IPS DF 19.7 (cell line): Measurements from ENCODE around the gene EEFSEC.

Experiments used
- DNase-seq: peaks from one replicate; pipeline ENCODE4 v3.0.0-alpha.2; 2013; ENCODE audit warnings: low read depth, low spot score

EEFSEC gene

DNA sequence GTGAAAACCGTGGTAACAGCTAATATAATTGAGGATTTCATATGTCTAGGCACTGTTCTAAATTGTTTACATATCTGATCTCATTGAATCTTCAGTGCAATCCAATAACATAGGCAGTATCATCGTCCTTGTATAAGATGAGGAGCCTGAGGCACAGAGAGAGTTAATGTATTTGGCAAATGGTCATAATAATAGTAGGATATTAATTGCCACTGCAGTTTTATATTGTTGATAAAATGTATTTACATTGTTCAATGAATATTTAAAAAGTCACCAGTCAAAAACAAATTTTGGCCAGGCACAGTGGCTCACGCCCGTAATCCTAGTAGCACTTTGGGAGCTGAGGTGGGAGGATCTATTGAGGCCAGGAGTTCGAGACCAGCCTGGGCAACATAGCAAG lies 88.5 kb downstream of the EEFSEC start:
- DNase-seq = no peak

DNA sequence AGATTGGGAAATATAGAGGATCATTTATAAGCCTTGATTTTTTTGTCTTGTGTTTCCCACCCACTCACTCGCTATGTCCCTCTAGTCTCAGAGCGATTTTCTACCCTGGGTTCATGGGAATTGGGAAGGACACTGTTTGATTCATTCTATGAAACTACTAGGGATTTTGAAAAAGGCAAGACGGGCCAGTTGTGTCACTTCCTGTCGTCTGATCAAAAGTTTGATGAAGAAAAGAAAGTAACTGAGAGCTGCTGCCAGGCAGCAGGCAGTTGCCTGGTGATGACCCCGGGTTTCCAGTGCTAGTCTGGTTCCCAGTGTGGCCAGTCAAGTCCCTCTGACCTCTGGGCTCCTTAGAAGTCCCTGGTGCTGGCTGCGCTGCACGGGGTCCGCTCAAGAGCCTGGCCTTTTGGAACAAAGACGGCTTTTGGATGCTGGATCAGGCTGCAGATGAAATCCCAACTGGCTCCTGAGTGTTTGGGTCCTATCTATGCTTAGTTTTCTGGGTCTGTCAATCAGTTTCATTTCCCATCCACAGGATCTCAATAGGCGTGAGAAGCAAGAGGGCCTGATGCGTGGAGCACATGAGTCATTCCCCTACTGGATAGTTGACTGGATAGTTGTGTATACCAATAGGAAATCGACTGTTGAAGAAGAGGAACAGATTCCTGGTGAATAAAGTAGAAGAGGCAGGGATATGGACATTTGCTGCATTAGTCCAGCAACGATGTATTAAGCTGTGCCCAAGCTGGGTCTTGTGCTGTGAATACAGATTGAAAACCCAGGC lies 89.7 kb downstream of the EEFSEC start:
- no peak for DNase-seq

DNA sequence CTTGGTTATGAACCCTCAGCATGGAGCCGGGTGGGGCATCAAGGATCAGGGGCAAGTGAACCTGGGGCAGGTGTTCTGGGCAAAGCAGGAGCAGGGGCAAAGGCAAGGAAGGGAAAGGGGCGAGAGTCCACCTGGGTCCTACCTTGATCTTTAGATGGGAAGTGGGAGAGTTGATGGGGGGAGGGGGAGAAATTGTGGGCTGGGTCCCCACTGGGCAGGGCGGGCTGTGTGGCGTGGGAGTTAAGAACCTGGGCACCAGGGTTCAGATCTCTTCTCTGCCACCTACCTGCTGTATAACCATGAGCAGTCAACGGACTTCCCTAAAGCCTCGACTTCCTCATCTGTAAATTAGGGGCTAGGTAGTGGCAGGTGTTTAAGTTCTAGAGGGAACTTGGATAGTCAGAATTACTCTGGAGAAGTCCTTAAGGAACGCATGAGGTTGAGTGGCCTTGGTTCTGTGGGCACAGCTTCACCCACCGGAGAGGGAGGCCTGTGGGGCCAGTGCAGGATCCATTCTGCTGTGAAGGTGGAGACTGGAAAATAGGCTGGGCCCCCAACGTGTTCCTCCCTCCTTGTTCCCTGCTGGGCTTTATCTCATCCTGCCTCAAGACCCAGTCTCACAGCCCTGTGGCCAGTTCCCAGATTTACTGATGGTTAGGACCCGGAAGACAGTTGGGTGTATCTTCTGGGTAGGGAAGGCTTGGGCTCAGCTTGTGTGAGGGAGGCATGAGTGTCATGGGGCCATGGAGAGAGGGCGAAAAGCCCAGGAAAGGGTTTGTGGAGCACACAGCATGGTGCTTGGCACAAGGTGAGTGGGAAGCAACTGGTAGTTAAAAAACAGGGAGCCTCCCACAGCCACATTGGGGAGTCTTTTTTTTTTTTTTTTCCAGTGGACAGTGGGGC lies 90.6 kb downstream of the EEFSEC start:
- no peak for DNase-seq

DNA sequence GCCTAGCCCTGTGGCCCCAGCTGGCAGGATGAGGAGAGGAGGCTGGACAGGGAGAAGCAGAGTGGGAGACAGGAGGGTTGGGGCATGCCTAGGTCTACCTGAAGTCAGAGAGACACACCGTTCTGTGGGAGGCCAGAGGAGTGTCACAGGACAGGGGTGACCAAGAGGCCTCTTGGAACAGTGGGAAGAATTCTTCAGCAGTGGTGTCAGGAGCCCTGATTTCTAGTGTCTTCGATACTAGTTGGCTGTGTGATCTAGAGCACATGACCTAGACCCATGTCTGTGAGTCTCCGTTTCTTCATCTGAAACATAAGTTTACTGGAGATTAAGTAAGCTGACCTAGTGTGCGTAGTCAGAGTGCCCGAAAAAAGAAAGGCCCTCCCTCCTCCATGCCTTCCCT lies 92.2 kb downstream of the EEFSEC start:
- no peak for DNase-seq

DNA sequence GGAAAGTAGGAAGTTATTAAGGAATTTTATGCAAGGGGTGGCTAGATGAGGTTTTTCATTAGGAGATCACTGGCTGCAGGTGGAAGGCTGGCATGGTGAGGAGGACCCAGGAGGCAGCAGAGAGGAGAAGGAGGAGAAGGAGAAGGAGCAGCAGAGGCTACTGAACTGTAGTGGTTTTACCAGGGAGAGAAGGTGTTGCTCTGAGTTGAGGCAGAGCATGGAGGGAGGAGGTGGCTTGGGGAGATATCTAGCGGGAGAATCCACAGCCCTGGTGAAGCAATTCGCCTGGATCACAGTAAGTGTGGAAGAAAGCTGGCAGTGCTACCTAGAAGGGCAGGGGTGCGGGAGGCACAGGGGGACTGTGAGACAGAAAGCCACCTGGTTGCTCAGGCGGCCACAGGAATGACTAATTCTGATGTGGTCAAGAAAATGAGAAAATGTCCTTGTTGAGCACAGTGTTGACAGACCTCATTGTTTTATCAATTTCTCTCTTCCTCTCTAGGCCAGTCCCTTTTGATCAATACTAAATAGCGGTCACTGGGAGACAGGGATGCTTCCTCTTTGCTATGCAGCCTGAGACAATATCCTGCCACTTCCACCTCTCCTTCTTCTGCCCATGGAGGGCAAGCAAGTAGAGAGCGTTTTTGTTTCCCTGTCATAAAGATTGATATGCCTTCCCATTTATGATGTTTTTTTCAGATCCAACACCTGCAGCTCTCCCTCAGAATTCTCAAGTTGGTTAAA lies 94.6 kb downstream of the EEFSEC start:
- DNase-seq = no peak

DNA sequence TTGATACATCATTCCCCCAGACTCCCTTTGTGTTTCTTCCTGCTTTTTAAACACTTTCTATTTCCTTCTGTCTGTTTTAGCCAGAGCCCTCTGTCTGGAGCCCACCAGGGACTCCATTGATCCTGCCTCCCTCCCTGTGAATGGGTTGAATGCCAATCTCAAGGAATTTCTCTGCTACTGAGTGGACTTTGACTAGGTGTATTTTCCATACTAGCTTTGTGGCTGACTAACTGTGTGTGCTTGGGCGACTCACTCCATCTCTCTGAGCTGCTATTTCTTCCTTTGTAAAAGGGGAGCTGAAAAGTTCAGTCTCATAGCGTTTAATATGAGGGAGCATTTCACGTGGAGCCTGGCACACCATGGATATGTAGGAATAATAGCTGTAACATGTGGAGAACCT lies 98.8 kb downstream of the EEFSEC start:
- no peak for DNase-seq

DNA sequence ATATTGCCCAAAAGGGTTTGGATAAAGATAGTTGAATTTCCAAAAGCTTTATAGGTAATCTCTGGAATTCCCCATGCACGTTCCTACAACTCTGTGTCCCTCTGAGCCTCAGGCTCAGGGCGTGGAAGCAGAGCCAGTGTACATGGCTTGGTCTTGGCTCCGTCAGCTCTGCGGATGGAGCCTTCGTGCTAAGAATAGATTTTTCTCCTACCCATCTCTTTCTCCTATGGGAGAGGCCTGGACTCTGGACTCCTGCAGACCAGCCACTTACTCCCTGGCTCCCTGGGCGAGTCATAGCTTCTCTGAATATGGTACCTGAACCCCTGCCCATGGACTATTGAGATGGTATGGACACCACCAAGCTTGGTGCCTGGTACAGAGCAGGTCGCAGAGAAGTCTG lies 99.9 kb downstream of the EEFSEC start:
- DNase-seq = no peak

DNA sequence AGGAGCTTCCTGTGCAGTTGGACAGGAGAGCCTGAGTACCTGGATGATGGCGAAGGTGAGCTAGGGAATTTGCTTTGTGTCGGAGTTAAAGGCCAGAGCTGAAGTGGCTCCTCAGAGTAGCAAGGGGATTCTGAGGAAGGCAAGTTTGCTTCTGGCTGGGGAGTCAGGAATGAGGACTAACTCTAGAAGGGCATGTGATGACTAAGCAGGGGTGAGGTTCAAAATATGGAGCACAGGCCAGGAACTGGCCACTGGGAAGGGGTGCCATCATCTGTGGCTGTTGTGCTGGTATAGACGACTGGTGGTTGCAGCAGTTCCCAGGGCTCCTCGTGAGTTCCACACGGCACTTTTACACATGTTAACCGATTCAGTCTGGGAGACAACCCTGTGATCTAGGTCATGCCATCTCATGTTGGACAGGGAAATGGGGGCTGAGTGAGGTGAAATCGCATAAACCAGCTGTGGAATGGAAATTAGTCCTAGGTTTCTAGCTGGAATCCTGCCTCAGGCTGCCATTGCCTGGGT lies 100.8 kb downstream of the EEFSEC start:
- DNase-seq = no peak

DNA sequence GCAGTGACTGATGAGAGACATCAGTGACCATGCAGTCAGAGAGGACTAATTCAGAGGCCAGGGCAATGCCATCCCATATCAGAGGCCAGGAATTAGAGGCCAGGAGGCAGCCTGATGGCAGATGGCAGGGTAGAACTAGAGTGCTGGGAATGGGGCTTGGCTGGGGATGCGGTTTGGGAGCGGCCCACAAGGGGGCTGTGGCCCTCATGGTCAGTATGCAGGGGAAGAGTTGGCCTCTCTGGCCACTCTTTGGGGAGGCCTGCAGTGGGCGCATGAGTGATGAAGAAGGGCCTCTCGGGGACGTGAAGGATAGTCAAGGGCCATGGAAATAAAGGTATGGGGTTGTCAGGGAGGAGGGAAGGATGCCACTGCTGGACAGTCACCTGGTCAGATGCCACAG lies 101.7 kb downstream of the EEFSEC start:
- no peak for DNase-seq

DNA sequence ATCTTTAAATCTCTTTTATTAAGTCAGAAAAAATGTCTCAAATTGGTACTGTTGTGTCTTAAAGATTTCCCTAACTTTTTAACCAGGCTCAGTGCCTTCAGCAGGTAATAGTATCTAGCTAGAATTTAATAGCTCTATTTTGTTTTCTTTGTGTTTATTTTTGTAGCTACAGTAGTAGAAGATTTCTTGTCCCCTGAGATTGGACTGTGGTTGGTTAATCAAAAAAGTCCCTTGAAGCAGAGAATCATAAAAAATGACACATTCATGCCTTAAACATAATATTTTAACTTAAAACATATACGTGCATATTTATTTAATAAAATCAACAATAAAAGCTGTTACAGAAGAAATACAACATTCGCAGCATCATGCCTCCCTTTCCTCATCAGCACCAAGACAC lies 102.8 kb downstream of the EEFSEC start:
- DNase-seq = no peak

DNA sequence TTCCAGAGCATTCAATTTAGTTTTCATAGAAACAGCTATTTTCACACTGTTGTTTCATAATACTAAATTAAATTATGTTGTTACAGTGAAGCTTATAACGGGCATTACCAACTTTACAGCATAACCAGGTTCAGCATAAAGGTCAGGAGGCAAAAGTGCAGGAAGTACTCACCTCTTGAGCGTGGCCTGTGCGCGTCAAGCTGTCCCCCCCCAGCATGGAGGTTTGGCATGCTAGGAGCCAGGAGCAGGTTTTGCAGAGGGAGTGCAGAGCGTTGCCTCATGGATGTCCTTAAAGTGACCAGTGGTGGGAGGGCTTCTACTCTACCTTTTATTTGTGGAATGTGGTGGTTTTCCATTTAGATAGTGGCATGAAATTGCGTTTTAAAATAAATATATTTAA lies 104.4 kb downstream of the EEFSEC start:
- no peak for DNase-seq

DNA sequence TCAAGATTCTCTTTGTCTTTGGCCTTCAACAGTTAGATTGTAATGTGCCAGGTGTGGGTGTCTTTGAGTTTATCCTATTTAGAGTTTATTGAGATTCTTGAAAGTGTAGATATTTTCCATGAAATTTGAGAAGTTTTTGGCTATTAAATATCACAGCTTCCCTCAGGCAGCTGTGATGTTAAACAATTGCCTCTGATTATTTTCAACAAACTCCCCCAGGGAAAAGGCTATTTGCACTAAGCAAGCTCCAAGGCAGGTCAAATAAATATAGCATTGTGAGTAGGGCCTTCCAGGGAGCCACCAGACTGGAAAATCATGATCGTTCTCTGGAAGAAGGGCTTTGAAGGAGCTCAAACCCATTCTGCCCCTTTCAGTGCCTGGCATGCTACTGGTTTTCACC lies 107.0 kb downstream of the EEFSEC start:
- DNase-seq = no peak

DNA sequence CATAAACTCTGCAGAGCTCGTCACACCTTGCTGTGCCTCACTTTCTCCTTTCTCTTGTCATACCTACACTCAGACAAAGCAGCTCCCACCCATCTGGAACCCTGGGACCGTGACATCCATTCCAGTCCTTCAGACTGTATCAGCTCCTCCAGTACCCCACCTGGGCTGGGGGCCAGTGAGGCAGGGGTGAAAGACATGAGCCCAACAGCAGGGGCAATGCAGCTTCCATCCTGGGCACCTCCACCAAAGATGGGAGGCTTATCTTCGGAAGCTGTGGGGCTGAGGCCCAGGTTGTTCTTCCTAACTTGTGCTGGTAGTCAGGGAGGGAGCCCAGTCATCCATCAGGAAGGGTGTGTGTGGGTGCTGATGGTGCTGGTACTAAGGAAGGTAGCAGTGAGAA lies 109.2 kb downstream of the EEFSEC start:
- no peak for DNase-seq

DNA sequence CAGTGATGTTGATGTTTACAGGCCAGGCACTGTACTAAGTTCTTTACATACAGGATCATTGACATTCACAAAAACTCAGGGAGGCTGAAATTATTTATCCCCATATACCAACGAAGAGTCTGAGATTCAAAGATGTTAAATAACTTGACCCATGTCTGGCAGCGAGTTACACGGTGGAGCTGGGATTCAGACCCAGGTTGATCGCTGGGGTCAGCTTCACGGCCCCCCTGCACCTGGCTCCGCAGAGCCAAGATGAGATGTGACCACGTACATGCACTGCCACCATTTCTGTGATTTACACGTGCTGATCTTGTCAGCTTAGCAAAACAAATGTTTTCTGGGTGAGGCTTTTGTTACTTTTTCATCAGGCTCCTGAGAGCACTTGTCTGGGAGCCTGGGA lies 109.8 kb downstream of the EEFSEC start:
- DNase-seq = no peak

DNA sequence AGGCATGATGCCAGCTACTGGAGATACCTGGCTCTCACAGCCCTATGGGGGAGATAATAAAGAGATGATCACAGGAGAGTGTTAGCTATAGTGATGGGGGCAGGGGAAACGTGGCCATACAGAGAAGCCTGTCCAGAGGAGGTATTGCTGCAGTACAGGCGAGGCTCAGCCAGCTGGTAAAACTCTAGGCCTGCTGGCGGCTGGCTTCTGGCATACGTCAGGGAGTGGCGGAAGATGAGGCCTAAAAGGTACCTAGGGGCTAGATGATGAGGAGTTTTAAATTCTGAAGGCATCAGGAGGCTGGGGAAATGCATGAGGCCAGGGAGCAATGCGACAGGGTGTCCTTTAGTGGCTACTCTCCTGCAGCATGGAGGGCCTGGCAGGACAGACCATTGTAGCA lies 110.7 kb downstream of the EEFSEC start:
- no peak for DNase-seq

DNA sequence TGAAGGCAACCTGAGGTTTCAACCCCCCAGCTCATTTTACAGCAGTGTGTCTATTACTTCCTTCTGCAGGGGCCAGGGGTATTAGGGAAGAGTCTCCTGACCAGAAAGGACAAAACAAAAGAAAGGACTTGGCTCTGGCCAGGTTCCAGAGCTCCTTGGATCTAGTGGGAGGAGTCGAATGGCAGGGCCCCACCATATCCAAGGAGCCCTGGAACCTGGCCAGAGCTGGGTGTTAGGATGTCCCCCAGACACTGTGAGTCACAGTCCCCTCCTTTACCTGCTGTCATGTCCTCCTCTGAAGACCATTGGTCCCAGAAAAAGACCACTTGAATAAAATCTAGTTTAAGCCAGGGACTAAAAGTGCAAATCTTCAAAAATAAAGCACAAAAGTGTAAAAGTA lies 113.2 kb downstream of the EEFSEC start:
- no peak for DNase-seq

DNA sequence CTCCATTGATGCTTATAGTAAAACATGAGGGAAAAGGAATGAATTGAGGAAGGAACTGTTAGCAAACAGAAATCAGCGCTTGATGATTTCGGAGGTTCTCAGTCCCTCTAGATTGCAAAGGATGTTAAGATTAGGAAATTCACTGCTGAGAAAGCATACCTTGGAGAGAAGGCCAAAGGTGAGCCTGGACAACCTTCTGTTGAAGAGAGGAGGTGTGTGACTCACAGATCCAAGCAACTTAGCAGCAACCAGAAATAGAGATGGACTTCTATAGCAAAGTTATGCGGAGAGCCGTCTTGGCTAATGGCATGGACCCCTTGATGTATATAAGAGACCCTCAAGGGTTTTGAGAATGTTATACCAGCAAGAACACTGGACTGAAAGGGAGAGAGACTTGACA lies 114.3 kb downstream of the EEFSEC start:
- no peak for DNase-seq

DNA sequence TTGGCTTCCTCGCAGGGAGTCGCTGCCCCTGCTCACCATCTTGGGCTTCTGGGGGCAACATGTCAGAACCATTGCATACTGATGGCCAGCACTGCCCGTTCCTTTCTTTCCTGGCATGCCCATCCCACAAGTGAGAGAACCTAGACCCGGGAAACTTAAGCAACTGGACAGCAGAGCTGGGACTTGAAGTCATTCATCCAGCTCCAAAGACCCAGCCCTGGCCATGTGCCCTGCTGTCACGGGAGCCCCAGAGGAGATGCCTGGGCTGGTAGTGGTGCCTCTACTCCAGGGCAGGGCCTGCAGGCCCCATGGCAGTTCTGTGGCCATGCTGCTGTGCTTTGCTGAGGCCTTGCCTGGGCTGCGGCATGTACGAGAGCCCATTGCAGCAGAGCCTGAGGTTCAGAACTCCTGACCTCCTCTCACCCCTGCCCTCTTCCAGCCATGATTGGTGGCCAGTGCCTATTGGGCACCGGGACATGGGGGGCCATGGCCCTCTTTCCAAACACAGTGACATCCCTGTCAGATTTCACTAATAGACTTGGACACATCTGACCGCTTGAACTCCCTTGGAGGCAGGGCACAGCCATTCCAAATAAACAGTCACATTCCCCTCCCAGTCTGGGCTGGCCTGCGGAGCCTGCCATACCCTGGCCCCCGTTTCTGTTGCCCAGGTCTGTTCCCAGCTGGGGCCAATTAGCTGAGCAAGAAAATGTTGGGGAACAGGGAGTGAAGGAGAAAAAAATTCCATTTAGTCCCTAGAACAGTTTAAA lies 115.9 kb downstream of the EEFSEC start:
- DNase-seq = no peak

DNA sequence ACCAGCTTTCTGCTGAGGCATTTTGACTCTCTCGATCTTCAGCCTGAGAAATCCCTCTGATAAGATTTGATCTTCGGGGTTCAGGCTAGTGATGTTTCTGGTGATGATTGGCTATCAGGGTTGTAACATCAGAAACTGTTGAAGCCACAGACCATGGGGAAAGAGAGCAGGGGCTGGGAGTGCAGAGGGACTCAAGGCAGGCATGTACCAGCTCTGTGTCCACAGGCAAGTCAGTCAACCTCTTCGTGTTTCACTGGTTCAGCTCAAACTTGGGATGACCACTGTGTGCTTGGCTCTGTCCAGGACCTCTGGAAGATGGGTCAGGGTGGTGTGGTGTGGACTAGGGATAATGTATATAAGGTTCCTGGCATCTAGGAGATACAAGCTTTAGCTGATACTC lies 116.5 kb downstream of the EEFSEC start:
- no peak for DNase-seq

DNA sequence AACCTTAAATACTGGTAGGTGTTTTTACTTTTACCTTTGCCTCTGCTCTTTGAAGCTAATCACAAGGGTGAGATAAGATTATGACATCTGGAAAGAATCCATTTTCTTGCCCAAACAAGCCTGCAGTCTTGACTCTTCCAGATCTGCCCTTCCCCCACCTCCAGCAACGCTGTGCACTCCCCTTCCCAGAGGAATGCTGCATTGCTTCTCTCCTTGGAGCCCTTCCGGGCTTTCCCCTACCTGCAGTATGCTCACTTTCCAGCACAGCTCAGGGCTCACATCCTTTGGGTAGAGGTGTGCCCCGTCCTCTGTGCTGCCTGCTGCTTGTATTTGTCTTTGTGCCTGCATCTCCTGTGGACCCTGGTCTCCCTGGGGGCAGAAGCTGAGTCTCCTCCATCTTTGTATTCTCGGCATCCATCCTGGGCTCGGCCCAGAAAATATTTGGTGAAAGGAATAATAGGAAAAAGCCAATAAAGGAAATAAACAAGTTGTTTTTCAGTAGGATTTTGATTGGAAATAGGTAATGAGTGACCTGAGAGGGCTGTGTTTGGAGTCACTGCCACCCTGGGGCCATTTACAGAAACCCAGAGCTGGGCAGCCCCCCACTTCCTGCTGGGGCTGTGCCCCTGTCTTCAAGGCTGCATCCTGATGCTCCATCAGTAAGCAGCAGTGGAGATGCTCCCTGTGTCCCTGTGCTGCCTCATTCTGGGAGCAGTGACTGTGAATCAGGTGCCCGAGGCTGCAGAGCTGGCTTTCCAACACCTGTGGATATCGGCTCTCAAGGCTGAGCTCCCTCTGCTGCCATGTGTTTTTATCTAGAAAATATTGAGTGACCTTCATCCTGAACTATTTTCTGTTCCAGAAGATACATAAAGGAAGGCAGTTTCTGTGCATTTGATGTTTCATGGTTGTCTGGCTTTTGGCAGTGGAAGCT lies 117.5 kb downstream of the EEFSEC start:
- no peak for DNase-seq
